GM18867 (cell line): ENCODE measurements around the gene SIPA1L3.
"Not testable (repeated sequence)": the region's sequence is repeated elsewhere in the genome, so short reads cannot be mapped to it uniquely, and the experiment has no call there.

ENCODE experiments used
- ATAC-seq: cut with Tn5 transposase; IDR thresholded peaks from one replicate; pipeline ENCODE4 v1.9.1; 2021; ENCODE audit warnings: mild to moderate bottlenecking, moderate library complexity; ENCODE audit not compliant: unreplicated experiment

SIPA1L3 gene

DNA sequence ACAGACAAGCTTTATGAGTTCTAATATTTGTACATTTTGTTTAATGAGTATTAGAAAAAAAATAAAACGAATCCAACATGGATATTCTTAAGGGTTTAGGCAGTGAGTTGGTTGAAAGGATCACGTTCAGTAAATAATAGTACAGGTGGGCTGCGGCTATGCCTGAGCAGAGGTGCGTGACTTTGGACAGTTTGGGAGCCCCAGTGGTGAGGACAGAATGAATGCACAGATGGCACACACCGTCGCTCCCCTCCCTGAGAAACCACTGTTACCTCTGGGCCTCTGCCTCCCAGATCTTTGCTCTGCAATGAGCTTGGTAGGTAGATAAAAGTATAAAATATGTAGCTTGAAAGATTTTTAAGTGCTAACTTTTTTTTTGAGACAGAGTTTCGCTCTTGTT is 153.3 kb downstream of the SIPA1L3 start:
- no peak for ATAC-seq

DNA sequence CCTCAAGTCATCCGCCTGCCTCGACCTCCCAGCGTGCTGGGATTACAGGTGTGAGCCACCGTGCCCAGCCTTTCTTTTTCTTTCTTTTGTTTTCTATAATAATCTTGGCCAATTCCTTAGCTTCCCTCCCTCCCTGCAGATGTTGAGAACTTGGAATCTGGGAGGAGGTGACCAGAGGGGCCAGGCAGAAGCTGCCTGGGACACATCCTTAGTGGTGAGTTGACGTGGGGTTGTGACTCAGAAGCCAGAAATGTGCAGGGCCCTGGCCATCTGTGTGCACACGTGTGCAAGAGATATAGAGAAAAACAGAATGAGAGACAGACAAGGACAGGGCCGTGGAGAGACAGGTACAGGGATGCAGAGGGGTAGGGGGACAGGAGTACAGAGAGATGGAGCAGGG is 154.3 kb downstream of the SIPA1L3 start:
- ATAC-seq, result no peak

DNA sequence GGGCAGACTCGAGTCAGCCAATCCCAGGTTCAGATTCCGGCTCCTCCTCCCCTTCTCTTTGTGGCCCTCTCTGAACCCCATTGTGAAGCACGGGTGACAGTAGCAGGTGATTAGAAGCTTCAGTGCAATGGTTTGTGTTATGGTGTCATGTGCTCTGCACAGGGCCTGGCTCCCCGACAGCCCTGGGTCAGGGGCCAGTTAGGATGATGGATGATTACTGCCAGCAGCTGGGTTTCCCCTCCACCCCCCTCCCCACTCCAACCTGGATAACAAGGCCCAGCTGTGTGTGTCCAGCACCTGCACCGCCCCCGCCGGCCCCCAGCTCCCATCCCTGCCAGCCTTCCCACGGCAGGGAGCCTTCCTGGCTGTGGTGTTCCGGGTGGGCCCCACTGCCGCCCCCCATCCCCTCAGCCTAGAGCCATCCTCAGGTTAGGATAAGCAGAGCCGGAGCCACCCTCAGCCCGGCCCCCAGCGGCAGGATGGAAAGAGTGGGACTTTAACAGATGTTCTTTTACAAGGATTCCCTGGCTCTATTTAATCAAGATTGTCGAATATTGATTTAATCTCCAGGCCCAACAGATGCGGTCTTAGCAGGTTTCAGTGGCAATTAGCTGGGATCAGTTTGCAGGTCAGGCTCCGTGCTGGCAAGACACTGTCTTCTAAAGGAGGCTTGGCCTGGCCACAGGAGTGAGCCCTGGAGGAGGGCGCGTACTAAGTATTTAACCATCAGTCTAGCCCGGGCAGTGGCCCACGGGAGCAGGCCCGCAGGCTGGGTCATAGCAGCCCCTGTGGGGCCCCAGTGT is 156.2 kb downstream of the SIPA1L3 start:
- no peak for ATAC-seq

DNA sequence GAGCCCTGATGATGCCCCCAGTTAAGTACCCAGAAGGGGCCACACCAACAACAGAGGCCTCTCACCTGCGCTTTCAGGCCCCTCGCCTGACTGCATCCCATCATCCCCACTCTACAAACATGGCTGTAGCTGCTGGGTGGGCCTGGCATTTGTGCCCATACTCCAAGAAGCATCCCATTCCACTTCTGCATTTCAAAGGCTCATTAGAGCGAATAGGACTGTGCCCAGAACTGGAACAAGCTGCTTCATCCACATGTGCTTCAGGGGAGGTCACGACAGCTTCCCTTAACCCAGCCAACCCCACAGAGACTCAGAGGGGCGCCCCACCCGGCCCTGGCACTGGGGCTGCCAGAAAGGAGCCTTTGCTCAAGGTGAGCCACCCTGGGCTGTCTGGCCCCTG is 156.9 kb downstream of the SIPA1L3 start:
- no peak for ATAC-seq

DNA sequence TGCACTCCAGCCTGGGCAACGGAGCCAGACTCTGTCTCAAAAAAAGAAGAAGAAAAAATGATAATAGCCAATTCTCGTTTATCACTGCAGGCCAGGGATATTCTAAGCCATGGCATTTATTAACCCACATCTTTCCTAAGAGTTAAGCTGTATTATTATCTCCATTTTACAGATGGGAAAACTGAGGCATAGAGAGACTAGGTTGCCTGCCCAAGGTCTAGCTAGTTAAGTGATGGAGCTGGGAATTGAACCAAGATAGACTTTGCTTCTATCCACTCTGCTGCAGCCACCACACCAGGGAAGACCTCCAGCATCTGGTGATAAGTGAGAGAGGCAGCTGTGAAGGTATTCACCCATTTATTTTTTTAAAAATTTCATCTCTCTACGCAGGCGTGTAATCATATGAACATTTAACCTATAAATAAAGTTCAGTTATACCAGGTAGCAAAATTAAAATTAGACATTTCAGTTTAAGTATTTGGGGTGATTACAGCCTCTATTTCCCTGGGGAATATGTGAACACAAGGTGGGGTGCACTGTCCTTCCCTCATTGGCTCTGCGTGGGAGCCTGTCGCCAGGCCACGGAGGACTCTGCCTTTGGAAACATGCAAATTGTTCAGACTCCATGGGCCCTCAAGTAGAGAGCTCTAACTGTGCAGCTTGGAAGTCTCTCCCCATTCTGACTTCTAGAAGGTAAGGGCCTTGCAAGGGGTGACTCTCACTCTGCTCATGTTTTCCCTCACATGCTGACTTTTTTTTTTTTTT is 157.8 kb downstream of the SIPA1L3 start:
- ATAC-seq, result no peak

DNA sequence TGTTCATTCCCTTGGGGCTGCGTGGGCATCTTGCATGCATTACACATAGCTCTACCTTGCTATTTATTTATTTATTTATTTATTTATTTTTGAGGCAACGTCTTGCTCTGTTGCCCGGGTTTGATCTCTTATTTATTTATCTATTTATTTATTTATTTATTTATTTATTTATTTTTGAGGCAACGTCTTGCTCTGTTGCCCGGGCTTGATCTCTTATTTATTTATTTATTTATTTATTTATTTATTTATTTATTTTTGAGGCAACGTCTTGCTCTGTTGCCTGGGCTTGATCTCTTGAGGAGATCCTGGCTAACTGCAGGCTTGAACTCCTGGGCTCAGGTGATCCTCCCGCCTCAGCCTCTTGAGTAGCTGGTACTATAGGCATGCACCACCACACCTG is 158.8 kb downstream of the SIPA1L3 start:
- not testable (repeated sequence) for ATAC-seq

DNA sequence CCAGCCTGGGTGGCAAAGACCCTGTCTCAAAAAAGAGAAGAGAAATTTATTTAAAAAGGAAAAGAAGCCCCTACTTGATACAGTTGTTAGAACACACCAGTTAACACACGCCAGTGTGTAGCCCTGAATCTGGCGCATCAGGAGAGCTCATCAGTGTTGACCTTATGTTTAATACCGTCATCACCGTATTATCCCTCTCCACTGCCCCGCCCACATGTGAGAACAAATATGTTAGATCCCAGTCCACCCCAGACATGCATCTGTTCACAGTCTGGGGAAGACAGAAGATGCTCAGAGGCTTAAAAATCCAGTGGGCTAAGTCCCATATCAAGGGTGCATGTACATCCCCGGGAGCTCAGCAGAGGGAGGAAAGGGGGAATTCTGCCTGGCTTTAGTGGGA is 161.8 kb downstream of the SIPA1L3 start:
- no peak for ATAC-seq

DNA sequence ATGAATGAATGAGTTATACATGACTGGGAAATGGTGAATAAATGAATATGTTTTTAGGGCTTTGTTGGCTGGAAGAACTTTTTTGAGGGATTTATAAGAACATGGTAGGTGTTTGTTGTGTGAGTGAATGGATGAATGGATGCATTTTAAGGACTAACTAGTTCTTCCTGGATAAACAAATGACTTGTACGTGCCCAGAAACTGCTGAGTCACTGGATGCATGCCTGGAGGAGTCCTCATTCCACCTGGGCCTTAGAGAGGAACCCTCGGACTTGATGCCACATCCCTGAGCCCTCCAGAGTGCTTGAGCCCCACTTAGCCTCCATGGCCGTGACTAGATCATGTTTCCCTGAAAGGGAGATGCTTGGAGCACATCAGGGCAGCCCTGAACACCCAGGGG is 163.6 kb downstream of the SIPA1L3 start:
- ATAC-seq, result no peak

DNA sequence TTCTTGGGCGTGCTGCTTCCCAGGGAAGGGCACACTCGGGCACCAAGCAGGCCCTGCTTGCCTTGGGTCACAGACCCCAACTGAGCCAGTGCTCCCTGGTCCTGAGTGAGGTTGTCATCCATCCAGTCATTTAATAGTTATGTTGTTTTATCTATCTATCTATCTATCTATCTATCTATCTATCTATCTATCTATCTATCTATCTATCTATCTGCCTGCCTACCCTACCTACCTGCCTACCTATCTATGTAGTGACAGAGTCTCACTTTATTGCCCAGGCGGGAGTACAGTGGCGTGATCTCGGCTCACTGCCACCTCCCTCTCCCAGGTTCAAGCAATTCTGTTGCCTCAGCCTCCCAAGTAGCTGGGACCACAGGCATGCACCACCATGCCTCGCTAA is 164.0 kb downstream of the SIPA1L3 start:
- not testable (repeated sequence) for ATAC-seq

DNA sequence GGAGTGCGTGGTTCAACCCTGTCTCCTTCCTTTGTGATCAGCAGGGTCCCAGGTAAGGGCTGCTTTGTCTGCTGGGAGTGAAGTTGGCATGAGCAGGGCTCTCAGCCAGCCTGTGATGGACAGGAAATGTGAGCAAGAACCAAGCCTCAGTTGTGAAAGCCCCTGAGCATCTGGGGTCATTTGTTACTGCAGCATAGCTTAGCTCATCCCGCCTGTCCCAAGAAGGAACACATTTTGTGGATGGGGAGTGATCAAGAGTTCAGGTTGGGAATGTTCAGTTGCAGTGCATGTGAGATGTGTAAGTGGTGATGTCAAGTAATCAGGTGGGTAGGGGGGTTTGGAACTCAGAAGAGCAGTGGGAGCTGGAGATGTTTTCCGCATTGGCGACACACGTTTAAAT is 164.6 kb downstream of the SIPA1L3 start:
- no peak for ATAC-seq

DNA sequence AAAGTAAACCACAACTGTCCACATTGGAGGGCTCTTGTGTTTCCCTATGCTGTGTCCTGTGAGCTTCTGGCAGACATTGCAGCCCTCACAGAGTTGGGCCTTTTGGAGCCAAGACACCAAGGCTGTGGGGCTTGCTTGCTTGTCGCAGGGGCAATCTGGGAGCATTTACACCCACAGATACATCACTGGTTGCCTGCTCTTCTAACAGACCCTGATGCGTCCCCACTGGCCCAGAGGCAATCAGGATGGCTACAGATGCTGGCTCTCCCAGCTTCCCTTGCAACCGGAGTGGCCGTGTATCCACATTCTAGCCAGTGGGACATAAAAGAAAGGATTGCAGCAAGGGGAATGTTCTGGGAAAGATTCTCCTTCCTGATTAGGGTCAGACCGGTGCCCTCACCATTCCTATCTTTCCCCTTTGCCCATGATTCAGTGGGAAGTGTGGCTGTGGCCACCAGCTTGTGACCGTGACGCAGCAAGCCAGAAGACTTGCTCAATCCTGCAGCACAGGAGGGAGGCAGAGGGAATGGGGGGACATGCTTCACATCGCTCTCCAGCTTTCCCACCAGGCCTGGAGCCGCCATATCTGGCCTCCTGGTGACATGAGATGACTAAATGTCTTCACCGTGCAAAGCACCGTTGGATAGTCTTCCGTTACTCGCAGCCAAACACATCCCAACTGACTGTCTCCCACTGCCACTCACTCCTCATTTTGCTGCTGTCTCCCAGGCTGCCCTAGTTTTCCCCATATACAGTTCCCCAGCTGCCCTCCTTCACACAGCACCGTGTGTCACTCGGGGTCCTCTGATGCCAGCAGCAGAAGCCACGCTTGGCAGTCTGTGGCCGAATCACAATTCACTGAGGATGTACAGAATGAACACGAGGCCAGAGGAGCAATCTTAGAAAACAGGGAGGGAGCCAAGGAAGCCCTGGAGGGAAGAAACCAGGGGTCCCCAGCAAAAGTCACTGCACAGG is 166.1 kb downstream of the SIPA1L3 start:
- ATAC-seq, result no peak

DNA sequence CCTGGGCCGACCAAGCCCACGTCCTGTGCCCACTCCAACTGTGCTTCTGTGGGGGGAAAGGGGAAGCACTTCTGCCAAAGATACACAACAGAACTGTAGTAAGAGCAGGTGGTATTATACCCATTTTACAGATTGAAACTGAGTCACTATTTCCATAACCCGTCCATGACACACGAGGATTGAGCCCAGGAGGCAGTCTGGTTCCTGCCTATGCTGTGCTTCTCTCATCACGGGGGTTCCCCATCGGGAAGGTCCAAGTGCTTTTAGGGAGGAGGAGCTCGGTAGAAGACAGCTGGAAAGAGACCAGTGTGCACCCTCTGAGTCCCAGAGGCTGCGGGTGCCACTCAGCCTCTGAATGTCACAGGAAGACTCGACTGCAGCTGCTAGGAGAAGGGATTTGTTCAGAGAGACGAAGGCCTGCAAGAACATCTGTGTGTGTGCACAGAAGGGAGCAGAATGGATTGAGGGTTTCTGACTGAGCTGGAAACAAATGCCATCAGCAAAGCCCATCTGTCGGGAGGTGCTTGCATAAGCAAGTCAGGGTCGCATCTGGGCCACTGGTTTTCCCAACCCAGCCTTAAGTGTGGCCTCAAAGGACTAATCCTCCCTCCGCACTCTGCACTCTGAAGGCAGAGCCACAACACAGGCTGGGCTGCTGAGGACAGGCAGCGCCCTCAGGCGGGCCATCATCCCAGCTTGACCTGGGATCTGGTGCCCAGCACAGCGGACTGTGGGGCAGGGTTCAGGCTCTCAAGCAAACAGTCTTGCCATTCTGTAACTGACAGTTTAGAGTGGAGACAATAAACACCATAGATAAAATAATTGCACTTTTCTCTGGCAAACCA is 167.1 kb downstream of the SIPA1L3 start:
- no peak for ATAC-seq

DNA sequence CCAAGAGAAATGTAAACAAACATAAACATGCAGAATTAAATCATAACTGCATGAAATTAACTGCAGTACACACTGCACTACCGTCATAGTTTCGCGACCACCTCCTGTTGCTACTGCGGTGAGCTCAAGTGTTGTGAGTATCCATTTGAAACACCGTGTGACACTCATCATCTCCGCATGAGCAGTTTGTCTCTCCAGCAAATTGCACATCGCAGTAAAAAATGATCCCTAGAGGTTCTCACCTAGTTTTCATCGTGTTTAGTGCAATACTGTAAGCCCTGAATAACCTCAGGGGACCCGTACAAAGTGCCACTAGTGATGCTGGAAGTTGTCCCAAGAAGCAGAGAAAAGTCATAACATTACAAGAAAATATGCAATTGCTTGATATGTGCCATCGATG is 169.3 kb downstream of the SIPA1L3 start:
- ATAC-seq, result no peak

DNA sequence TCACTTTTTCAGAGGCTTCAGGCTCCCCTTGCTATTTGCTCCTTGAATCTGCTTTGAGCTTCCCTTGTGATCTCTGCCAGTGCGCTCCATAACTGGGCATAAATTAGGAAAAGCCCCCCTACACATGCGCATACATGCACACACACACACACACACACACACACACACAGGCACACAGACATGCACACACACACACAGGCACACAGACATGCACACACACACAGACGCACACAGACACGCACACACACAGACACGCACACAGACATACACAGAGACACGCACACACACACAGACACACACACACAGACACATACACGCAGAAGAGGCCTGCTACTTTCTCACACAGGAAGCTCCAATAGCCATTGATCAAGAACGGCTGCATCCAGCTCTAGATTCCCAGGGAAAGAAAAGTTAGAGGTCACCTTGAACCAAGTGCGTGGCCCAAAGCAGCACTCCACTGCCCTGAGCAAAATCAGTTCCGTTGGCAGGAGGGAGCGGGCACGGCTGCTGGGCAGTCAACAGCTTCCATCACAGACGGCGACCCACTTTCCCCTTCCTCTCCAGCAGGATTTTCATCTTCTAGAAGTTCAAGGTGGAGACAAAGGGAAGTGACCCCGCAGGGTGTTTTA is 171.4 kb downstream of the SIPA1L3 start:
- no peak for ATAC-seq

DNA sequence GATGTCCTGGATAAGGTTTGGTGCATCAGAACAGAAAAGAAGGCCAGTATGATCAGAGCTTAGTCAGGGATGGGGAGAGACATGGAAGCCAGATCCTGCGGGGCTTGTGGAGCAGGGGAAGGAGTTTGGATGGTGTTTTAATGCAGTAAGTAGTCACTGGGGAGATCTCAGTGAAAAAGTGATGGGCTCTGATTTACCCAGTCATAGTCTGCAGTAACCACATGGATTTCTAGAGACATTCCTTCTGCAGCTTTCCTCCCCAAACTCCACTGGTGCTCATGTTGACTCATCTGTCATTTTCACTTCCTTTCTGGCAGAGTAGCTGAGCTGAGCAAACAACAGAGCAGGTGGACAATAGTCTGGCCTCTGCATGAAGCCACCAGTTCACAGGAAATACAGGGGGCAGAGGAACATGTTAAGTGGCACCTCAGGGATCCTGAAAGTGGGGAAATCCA is 172.9 kb downstream of the SIPA1L3 start:
- no peak for ATAC-seq

DNA sequence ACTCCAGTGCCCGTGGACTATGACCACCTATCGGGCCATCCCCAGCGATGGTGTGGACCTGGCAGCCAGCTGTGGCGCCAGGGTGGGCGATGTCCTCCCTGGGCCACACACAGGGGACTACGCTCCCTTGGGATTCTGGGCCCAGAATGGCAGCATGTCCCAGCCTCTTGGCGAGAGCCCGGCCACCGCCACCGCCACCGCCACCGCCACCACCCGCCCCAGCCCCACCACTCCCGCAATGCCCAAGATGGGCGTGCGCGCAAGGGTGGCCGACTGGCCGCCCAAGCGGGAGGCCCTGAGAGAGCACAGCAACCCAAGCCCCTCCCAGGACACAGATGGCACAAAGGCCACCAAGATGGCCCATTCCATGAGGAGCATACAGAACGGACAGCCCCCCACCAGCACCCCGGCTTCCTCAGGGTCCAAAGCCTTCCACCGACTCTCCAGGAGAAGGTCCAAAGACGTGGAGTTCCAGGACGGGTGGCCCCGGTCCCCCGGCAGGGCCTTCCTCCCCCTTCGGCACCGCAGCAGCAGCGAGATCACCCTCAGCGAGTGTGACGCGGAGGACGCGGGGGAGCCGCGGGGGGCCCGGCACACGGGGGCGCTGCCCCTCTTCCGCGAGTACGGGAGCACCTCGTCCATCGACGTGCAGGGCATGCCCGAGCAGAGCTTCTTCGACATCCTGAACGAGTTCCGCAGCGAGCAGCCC is 174.7 kb downstream of the SIPA1L3 start:
- ATAC-seq, result no peak

DNA sequence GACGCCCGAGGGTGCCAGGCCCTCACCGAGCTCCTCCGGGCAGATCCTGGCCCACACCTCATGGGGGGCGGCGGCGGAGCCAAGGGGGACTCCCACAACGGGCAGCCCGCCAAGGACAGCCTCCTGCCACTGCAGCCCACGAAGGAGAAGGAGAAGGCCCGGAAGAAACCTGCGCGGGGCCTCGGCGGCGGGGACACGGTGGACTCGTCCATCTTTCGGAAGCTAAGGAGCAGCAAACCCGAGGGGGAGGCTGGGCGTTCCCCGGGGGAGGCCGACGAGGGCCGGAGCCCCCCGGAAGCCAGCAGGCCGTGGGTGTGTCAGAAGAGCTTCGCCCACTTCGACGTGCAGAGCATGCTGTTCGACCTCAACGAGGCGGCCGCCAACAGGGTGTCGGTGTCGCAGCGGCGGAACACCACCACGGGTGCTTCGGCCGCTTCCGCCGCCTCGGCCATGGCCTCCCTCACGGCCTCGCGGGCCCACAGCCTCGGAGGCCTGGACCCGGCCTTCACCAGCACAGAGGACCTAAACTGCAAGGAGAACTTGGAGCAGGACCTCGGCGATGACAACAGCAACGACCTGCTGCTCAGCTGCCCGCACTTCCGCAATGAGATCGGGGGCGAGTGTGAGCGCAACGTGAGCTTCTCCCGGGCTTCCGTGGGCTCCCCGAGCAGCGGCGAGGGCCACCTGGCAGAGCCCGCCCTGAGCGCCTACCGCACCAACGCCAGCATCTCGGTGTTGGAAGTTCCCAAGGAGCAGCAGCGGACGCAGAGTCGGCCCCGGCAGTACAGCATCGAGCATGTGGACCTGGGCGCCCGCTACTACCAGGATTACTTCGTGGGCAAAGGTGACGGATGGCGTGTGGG is 175.5 kb downstream of the SIPA1L3 start:
- ATAC-seq, result no peak

DNA sequence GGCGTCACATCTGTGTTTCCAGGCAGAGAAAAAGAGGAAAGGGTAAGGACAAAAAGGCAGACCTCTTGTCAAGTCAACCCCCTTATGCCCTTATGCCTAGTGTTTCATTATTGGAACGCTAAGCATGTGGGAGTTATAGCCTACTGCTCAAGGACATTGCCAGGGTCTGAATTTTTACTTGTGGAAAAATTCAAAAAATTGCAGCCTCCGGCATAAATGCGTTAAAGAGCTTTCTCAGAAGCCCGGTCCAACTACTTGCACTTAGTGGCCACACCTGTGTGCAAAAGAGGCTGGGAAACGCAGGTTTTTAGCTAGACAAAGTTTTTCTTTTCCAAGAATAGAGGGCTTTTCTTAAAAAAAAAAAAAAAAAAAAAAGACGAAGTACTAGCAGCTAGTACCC is 177.2 kb downstream of the SIPA1L3 start:
- ATAC-seq, result no peak
